HG03378 (cell line): ENCODE measurements around the gene ZBTB38.
A peak's percentile ranks its signal among the peaks of the same experiment; 100 is the strongest.

ENCODE experiments used
- ATAC-seq: cut with Tn5 transposase; IDR thresholded peaks from one replicate; pipeline ENCODE4 v1.9.1; 2021; ENCODE audit warnings: mild to moderate bottlenecking, moderate library complexity; ENCODE audit not compliant: unreplicated experiment

The ZBTB38 gene

GRCh38 chr3:141401573-141402475 is 33.5 kb downstream of the ZBTB38 start:
- peak; percentile 31 for ATAC-seq

- peak; percentile 26 for ATAC-seq
These were observed 34.3 kb downstream of the ZBTB38 start for GRCh38 chr3:141402476-141403171.

GRCh38 chr3:141403576-141403975 is 35.3 kb downstream of the ZBTB38 start:
- ATAC-seq: no peak

GRCh38 chr3:141405025-141405424 is 36.7 kb downstream of the ZBTB38 start:
- ATAC-seq: no peak

GRCh38 chr3:141405591-141405990 is 37.3 kb downstream of the ZBTB38 start:
- ATAC-seq: no peak

GRCh38 chr3:141406265-141406664 is 38.0 kb downstream of the ZBTB38 start:
- no peak for ATAC-seq

GRCh38 chr3:141407047-141407446 is 38.7 kb downstream of the ZBTB38 start:
- no peak for ATAC-seq

GRCh38 chr3:141407825-141408224 is 39.5 kb downstream of the ZBTB38 start:
- ATAC-seq: no peak

GRCh38 chr3:141408596-141408995 is 40.3 kb downstream of the ZBTB38 start:
- ATAC-seq: no peak

GRCh38 chr3:141409940-141410241 is 41.6 kb downstream of the ZBTB38 start:
- no peak for ATAC-seq

GRCh38 chr3:141410408-141410807 is 42.1 kb downstream of the ZBTB38 start:
- ATAC-seq: no peak

- ATAC-seq: no peak
These were observed 42.5 kb downstream of the ZBTB38 start for GRCh38 chr3:141410846-141411245.

- no peak for ATAC-seq
These were observed 43.0 kb downstream of the ZBTB38 start for GRCh38 chr3:141411251-141411771.

- no peak for ATAC-seq
These were observed 44.0 kb downstream of the ZBTB38 start for GRCh38 chr3:141412087-141412935.

- ATAC-seq: no peak
These were observed 44.6 kb downstream of the ZBTB38 start for GRCh38 chr3:141412936-141413354.

- no peak for ATAC-seq
These were observed 45.1 kb downstream of the ZBTB38 start for GRCh38 chr3:141413391-141413790.

GRCh38 chr3:141413801-141414689 is 45.7 kb downstream of the ZBTB38 start:
- no peak for ATAC-seq

- ATAC-seq: no peak
These were observed 46.6 kb downstream of the ZBTB38 start for GRCh38 chr3:141414800-141415462.

GRCh38 chr3:141415953-141416352 is 47.6 kb downstream of the ZBTB38 start:
- no peak for ATAC-seq
